GM12872 (cell line): ENCODE data around the gene NODAL.

ENCODE experiments used
- CTCF ChIP-seq: IDR thresholded peaks from 3 replicates; pipeline ENCODE4 v1.5.1; 2011; ENCODE audit warnings: low read depth, mild to moderate bottlenecking, low read length, moderate library complexity; ENCODE audit not compliant: insufficient read depth

The NODAL gene

DNA sequence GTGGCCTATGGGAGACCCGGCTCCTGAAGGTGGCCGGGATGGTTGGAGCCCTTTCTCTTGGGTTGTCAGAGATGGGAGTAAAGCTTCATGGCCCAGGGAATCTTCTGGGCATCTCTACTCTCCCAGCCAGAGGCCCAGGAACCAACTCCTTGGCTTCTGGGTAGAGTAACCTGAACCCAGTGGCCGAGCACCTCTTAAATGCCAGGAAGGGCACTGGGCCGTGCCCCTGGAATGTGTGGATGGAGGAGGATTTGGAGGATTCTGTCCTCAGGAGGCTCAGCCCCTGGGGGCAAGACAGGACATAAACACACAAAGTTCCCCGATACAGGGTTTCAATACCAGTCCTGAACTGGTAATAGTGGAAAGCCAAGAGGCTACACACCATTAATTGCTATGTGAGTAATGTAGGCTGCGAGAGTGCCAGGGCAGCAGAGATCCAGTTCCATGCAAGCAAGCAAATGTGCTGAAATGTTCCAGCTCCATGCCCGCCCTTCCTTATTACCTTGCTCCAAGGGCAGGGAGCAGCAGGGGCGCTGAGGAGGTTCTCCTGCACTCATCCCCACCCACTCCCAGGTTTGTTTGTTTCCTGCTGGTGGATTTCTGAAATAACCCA, 38.3 kb upstream of the NODAL start:
- no peak for TF ChIP-seq CTCF

GRCh38 chr10:70479165-70479581, 37.7 kb upstream of the NODAL start:
- TF ChIP-seq CTCF, result no peak

DNA sequence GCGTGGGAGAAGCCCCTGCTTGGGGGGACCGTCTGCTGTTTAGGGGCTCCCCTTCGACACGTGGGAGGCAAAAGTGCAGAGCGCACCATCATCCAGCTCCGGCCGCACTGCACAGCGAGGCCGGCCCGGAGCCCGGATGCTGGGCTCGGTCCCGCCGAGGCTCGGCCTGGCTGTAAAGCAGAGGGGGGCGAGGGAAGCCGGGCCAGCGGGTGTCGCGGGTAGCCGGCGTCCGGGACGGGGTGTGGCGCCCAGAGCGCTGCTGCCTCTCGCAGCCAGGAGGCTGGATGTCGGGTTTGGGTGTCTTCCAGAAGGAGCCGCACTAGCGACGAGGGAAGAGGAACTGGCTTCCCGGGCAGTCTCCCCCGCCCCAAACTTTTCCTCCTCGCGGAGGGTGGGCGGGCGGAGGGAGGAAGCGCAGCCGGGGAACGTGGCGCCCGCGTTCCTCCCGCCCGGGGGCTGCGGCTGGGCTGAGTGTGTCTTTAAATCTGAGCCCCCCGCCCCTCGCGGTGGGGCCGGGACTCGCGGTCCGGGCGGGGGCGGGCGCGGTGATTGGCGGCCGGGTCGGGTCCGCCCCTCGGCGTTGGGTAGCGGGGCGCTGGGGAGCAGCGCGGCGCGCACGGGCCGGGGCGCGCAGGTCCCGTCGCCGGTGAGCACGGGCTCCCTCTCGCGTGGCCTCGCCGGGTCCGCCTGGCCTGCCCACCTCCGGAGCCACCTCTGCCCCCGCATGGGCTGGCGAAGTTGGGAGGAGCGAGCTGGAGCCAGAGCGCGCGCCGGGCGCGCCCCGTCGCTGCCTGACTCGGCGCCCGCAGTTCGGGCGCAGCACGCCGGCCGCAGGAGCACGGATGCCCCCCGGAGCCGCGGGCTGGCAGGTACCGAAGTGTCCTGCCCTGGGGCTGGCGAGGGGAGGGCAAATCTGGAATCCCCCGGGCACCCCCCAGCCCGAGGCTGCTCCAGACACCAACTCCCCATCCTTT, 37.0 kb upstream of the NODAL start, which contains the start of gene PALD1:
TSS of gene PALD1 (plus strand) at position 577 of the 974 bp plus-strand sequence. CDS start 47,185 bp downstream, outside the sequence.
- TF ChIP-seq CTCF, result no peak

DNA sequence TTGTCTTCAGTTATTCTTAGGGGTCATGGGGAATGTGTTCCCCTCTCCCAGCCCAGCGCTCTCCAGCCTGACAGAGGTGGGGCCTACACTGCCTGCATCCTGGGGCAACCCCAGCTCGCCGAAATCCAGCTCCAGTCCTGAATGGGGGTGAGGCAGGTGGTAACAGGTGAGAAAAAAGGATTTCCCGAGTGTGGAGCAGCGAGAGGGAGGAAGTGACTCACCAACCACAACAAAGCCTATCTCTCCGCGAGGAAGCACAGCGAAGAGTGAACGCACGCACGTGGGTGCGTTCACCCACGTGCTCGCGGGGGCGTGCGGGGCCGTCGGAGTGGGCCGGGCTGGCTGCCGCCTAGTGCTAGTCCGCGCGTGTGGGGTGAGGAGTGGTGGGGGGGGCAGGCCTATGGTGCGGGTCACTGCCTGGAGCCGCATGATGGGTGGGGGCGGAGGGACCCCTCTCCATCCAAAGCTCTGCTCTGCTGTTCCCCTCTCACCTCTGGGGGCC, 36.2 kb upstream of the NODAL start:
- no peak for TF ChIP-seq CTCF

DNA sequence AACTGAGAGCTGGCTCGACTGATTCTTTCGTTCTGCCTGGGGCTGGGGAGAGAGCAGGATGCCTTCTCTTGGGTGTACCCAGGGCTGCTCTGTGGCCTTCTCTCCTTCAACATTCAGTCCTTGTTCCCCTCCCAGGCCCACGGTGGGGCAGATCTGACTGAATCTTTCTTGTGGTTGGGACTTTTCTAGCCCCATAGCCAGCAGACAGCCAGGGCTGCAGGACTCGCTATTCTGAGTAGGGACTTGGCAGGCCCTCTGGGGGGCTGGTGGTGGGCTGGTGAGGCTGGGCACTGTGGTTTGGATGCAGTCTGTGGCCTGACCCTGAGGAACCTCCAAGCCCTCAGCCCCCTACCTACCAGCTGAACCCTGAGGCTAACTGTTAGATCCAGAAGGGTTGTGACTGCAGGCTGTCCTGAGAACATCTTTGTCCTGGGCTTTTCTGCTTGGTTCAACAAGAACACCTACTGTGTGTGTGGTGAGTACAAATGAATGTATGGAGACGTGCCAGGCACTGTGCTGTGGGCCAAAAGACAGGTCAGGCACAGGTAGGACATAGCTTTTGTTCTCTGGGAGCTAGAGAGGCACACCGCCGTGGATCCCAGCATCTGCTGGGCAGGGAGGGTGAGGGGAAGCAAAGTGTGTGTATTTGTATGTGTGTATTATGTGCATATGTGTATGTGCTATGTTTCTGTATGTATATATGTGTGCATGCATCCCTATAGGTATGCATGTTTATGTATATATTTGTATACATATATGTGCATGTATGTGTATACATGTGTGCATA, 35.0 kb upstream of the NODAL start:
- TF ChIP-seq CTCF, result no peak

DNA sequence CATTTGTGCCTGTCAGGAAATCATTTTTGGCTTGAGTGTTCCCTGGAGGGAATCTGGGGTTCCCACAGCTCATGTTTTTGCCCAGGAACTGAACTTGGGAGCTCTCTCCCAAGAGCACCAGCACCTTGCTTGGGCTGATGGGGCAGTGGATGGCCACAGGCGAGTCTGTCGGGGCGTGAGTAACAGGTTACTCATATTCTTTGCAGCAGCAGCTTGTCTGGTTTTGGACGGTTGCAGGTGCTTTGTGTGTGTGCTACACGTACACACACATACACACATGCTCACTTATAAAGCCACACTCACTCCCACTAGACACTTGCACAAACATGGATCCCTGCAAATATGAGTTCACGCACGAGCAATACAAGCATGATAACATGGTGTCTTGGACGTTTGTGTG, 34.2 kb upstream of the NODAL start:
- no peak for TF ChIP-seq CTCF

DNA sequence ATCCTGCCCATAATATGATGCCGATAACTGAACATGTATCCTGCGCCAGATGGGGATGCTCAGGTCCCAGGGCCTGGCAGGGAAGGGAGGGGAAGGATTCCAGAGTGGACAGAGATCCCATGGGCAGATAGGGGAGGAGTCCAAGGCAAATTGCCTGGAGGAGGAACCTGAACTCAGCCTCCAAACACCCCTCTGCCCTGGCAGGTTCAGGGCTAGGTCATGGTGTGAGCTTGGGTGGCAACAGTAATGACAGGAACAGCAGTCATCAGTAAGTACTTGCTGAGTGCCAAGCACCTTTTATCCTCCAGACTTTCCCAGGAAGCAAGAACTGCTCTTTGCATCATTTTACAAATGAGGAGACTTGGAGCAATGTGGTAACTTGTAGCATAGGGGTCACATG, 33.3 kb upstream of the NODAL start:
- no peak for TF ChIP-seq CTCF
